NCI-H1048 (cell line): ENCODE data around the gene HTR2B.
"Not testable (repeated sequence)": the region's sequence is repeated elsewhere in the genome, so short reads cannot be mapped to it uniquely, and the experiment has no call there.

Experiments
- DNase-seq: peaks from one replicate; lab custom pipeline; 2025; lab: John Stamatoyannopoulos, UW

The HTR2B gene

GRCh38 chr2:231133365-231134099, 8.7 kb upstream of the HTR2B start:
- DNase-seq: no peak

DNA sequence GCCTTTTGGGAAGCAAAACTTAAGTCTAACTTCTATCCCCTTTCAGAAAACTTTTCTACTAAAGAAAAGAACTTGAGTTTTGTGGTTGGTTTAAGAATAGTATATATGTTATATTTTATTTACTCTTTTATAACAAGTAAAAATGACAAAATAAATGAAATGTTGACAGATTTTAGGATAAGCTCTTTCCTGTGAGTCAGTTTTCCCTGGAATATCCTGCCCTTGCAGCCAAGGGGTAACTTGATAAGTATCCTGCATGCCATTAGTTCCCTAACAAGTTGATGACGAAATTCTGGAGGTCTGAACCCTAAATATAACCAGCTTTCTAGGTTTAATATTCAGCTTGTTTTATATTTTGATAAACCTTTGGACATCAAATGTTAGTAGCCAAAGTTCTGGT, 7.3 kb upstream of the HTR2B start:
- no peak for DNase-seq

GRCh38 chr2:231130336-231131056, 5.7 kb upstream of the HTR2B start:
- DNase-seq: no peak

GRCh38 chr2:231129216-231129615, 4.4 kb upstream of the HTR2B start:
- DNase-seq: no peak

- no peak for DNase-seq
These were observed 3.7 kb upstream of the HTR2B start for GRCh38 chr2:231128541-231128940.

GRCh38 chr2:231127936-231128335, 3.1 kb upstream of the HTR2B start:
- no peak for DNase-seq

DNA sequence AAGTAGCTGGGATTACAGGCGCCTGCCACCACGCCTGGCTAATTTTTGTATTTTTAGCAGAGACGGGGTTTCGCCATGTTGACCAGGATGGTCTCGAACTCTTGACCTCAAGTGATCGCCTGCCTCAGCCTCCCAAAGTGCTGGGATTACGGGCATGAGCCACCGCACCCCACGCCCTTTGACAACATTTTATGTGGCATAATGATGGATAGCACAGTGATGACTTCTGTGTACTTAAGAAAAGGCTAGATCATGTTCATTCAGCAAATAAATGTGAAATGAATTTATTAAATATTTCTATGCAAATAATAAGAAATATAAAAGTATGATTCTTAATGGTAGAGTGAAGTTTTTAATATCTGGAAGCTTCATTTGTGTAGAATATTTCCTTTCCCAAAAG, 2.6 kb upstream of the HTR2B start:
- no peak for DNase-seq

DNA sequence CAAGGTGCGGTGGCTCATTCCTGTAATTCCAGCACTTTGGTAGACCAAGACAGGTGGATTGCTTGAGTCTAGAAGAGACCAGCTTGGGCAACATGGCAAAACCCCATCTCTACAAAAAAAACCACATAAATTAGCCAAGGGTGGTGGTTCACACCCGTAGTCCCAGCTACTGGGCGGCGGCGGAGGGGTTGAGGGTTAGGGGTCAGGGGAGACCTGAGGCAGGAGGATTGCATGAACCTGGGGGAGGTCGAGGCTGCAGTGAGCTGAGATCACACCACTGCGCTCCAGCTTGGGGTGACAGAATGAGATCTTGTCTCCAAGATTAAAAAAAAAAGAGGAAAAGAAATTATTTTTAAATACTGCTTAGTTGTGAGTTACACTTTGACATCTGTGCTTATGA, 1.3 kb upstream of the HTR2B start:
- DNase-seq: no peak

GRCh38 chr2:231123362-231123898, 1.4 kb downstream of the HTR2B start:
- DNase-seq: no peak

GRCh38 chr2:231118614-231118942, 6.3 kb downstream of the HTR2B start:
- DNase-seq: no peak

DNA sequence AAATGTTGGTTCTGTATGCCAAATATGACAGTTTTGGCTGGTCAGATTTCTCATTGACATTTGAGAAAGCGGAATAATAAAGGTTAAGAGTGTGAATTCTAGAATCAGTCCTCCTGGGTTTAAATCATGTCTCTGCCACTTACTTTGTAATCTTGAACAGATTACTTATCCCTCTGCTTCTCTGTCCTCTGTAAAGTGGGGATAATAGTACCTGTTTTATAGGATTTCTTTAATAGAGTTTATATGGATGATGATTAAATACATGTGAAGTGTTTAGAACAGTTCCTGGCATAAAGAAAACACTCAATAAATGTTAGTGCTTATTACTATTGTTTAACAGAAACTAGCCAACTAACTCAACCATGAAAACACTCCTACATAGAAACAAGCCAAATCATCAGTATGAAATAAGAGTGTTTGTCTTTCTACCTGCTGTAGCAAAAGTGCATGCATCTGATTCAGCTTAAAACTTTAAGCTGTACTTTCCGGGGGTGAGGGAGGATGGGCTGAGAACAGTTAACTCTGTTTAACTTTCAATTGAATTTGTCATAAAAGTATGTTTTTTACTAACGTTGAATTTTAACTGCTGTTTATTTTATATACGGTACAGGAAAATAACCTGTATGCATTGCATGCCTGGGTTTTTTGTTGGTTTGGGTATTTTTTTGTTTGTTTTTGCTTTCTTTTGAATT, 6.8 kb downstream of the HTR2B start:
- DNase-seq: no peak

DNA sequence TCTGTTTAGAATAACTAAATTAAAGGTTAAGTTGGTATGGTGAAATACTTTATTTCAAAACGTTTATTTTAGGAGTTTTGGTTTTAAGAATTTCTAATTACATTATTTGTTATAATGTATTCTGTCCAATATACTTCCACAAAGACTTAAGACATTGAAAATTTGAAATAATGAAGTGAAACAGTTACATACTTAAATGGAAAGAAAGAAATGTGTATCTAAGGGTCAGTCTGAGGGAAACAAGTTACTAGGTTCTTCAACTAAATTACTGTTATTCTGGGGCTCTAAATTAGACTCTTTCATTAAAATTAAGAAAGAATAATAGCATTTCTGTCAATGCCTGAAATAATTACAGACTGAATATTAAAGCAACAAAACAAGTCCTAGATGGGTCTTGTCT, 7.7 kb downstream of the HTR2B start:
- no peak for DNase-seq

DNA sequence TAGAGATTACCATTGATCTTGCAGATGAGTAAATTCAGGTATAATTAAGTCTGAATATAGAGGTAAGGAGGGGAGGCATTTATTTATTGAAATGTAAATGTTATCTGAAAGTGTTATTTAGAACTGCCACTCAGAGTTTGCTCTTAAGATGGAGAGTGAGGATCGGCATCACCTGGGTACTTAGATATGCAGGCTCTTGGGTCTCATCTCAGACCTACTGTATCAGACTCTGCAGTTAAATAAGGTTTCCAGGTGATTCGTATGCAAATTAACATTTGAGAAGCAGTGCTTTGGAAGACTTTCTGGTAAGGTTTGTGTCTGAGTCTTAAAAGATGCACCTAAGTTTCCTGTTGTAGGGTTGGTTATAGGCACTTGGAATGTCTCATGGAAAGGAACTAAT, 9.2 kb downstream of the HTR2B start:
- DNase-seq: no peak

DNA sequence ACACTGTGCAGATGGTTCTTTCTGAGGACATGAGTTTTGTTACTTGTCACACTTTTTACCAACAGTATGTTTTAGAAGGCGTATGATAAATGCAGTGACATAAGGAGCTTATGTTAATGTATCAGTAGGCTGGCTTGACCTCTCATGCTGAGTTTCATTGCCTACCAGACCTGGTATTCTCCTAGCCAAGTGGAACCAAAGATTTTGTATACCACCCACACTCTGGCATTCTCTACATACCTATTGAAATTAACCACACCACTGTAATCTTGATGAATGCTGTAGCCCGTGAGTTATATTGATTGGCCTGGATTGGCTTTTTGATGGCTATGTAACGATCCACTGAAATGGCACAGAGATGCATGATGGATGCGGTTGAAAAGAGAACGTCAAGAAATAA, 11.4 kb downstream of the HTR2B start:
- DNase-seq: no peak

DNA sequence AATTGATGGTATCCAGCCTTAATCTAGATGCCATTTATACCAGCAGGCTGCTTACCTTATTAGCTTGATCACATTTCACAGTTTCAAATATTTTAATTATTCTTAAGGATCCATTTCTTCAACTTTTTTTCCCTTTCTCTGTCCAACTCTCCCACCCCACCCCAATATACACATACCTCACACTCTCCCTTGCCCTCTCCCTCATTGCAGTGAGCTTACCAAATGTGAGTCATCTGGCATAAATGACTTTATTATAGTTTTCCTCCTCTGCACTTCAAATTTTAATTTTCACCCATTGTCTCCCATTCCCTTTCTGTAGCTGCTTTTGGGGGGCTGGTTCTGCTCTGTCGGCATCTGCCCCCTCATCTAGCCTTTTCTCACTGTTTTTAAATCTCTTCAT, 12.9 kb downstream of the HTR2B start:
- DNase-seq: no peak

DNA sequence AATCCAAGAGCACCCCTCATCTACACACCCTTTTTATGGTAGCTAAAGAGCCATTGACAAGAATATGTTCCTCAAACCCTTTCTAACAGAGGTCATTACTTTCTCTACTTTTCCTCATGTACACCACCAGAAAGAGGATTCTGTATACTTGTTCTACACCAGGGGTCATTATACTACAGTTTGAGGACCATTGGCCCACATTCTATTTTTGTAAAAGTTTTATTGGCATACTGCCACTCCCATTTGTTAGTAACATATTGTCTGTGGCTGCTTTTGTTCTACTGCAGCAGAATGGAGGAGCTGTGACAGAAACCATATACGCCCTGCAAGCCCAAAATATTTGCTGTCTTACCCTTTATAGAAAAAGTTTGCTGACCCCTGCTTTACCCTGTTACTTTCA, 14.3 kb downstream of the HTR2B start:
- DNase-seq: no peak

DNA sequence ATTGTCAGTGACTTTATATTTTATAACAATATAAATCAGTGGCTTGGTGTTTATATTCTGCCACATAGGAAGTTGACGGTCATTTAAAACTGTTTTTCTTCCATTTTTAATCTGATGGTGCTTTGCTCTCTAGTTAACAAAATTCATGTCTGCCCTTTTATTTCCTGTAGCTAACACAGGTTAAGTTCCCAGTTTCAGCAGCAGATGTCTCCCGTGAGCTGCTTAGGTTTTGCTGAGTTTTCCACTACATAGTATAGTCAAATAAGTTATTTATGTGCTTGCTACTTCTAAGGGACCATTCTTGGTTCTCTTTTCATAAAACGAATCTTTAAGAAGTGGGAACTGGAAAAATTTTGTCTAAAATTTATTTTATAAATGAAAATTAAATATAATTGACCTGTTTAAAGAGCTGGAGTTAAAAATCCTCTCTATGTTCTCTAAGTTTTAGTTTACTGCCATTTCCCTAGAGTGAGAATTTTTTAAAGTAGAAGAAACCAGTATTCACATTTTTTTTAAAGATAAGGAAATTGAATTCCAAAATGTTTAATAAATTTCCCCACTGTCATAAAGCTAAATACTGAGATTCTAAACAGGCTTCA, 20.6 kb downstream of the HTR2B start:
- DNase-seq: no peak

GRCh38 chr2:231102772-231103171, 22.1 kb downstream of the HTR2B start:
- no peak for DNase-seq

DNA sequence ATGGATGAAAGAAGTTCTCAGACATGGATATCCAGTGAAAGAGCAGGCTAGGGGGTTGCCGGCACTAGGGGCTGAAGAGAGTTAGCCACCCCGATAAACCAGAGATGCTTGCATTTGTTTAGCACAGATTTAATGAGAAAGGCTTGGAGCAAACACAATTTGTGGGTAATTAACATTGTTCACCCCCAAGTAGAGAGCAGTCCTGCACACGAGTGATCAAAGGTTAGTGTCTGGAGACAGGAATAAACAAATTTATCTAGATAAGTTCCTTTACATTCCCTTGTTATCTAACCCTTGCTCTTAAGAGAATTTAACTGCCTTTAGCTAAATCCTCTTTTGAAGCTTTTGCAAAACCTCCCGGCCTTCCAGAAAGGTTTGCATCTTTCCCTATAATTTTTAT, 23.9 kb downstream of the HTR2B start:
- DNase-seq: no peak

DNA sequence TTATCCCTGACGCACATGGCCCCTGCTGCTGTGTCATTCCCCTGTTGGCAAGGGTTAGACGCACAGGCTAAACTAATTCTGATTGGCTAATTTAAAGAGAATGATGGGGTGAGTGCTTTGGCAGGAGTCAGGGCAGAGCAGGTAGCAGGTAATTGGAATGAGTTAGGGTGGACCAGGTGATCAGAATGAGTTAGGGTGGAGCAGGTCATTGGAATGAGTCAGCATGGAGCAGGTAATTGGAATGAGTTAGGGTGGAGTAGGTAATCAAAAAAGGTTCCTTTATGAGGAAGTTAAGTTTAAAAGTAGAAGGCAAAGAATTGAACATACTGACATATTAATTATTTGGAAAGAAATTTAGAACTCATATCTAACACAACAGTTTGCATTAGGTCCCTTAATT, 24.5 kb downstream of the HTR2B start:
- not testable (repeated sequence) for DNase-seq

- DNase-seq: no peak
These were observed 24.9 kb downstream of the HTR2B start for GRCh38 chr2:231099918-231100317.

DNA sequence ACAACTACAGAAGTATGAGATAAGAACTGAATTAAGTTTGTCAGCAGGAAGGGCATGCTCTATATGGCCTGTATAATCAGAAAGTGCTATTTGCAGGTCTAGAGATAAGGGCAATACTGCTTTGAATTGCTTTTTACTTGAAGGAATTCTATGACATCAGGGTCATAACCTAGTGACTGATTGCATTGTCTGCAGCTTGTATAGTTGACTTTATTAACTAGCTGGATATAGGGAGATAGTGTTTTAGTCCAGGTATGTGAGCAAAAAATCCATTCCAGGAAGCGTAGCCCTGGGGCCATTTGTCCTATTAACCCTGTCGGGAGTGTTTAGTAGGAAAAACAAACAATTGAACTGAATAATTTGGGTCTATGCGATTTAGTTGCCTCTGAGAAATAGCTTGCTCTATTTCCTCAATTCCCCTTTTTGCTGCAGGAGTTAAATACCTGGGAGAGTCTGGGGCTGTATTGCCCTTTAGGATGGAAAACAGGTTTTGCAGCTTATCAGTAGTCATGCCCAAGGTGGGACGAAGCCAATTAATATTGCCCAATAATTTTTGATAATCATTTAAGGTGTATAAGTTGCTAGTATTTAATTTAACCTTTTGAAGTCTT, 30.0 kb downstream of the HTR2B start:
- DNase-seq: no peak
